GM21381 (cell line): ENCODE data around the gene BET1L.

Experiments
- ATAC-seq: cut with Tn5 transposase; IDR thresholded peaks from one replicate; pipeline ENCODE4 v1.9.1; 2021; ENCODE audit warnings: mild to moderate bottlenecking, moderate library complexity; ENCODE audit not compliant: unreplicated experiment

Gene BET1L

GRCh38 chr11:210803-211180 lies 3.6 kb upstream of the BET1L start:
- no peak for ATAC-seq

GRCh38 chr11:210122-210802 lies 3.1 kb upstream of the BET1L start:
- ATAC-seq: no peak

- no peak for ATAC-seq
Measured at GRCh38 chr11:209275-210121, 2.3 kb upstream of the BET1L start.

- no peak for ATAC-seq
Measured at GRCh38 chr11:208917-209260, 1.7 kb upstream of the BET1L start.

- peak; percentile 35 for ATAC-seq
Measured at GRCh38 chr11:208181-208916, 1.1 kb upstream of the BET1L start.

GRCh38 chr11:207863-208180 lies 623 bp upstream of the BET1L start:
- no peak for ATAC-seq

GRCh38 chr11:206526-207207 lies 532 bp downstream of the BET1L start:
- no peak for ATAC-seq

- no peak for ATAC-seq
Measured at GRCh38 chr11:206002-206384, 1.2 kb downstream of the BET1L start.

- no peak for ATAC-seq
Measured at GRCh38 chr11:205221-206001, 1.8 kb downstream of the BET1L start.

- no peak for ATAC-seq
Measured at GRCh38 chr11:204587-205109, 2.6 kb downstream of the BET1L start.

GRCh38 chr11:203945-204586 lies 3.1 kb downstream of the BET1L start:
- ATAC-seq: no peak

- ATAC-seq: no peak
Measured at GRCh38 chr11:203056-203944, 3.9 kb downstream of the BET1L start.

- no peak for ATAC-seq
Measured at GRCh38 chr11:202490-202889, 4.7 kb downstream of the BET1L start.

GRCh38 chr11:201966-202365 lies 5.2 kb downstream of the BET1L start:
- no peak for ATAC-seq

- no peak for ATAC-seq
Measured at GRCh38 chr11:200224-201003, 6.8 kb downstream of the BET1L start.

- no peak for ATAC-seq
Measured at GRCh38 chr11:199782-200181, 7.4 kb downstream of the BET1L start.

GRCh38 chr11:199004-199581 lies 8.1 kb downstream of the BET1L start:
- ATAC-seq: no peak
